Skin of body (tissue), 2 donors: ENCODE measurements around the gene TIMP3. TPM values are rescaled to one million over a fixed set of nuclear protein-coding genes. Genes with fewer than 3 reads are reported as not detected.

Source experiments
- DNase-seq: peaks from one replicate; lab custom pipeline; 2025; lab: John Stamatoyannopoulos, UW
- total RNA-seq: library from RNA; depleted of rRNA; stranded (reverse); fragments of >200 nt; gene quantifications from one replicate; pipeline ENCODE4 v1.2.3, GENCODE V29; 2014

TIMP3 gene
- total RNA-seq, 1 donor from 2014 or later, result 89.6 TPM

DNA sequence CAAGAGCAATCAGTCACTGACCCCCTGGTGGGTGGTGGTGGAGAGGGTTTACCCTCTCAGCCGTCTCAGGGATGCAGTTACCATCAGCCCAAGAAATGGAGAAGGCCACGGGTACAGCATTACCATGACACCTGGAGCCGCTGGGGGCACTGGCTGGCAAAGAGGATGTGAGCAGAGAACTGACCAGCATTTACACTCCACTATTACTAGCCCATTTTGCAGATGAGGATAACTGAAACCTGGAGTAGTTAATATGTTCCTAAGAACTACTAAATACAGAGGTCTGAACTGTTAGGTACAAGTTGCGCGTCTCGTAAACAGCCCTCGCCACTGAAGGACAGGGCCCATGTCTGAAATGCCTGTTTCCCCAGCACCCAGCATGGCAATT lies 79.0 kb downstream of the TIMP3 start:
- no peak for DNase-seq

- DNase-seq, result peak; percentile 51
These were observed 79.5 kb downstream of the TIMP3 start for GRCh38 chr22:32880893-32881596.

GRCh38 chr22:32882360-32882755 lies 80.9 kb downstream of the TIMP3 start:
- DNase-seq, result no peak

GRCh38 chr22:32882774-32883530 lies 81.4 kb downstream of the TIMP3 start:
- DNase-seq, result peak; percentile 38

GRCh38 chr22:32887324-32887980 lies 85.9 kb downstream of the TIMP3 start:
- DNase-seq, result peak; percentile 24

DNA sequence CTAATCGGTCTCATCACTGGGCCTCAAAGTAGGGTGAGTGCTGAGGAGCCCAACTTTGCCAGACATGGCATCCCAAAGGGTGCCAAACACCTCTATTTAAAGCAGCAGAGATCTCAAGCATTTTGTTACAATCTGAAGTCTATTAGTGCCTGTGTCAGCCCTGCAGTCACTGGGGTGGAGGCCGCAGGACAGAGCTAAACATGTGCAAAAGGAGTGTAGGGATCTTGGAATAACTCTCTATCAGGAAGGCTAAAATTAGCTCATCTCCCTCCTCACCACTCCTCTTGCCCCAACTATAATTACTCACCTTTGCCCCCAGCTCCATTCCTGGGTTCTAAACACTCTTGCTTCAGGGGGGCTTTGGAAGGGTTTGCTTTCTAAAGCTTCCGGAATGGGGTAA lies 87.5 kb downstream of the TIMP3 start:
- DNase-seq, result no peak

DNA sequence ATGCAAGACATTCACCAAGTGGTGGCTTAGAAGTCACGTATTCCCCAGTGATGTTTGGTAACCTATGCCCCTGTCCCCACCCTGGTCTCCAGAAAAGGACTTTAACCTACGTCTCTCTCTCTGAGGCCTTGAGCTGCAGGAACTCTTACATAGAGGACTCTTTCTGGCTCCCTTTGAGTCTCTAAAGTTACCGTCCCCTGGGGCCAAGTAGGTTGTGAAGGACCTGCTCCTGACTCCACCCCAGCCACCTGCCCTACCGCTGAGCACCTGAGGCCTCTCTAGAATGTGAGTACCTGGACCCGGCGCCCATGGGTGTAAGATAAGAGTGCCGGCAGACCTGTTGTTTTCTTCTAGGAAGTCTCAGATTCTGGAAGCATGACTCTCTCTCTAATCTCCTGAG lies 95.4 kb downstream of the TIMP3 start:
- DNase-seq, result no peak

- no peak for DNase-seq
These were observed 95.9 kb downstream of the TIMP3 start for GRCh38 chr22:32897400-32897799.

DNA sequence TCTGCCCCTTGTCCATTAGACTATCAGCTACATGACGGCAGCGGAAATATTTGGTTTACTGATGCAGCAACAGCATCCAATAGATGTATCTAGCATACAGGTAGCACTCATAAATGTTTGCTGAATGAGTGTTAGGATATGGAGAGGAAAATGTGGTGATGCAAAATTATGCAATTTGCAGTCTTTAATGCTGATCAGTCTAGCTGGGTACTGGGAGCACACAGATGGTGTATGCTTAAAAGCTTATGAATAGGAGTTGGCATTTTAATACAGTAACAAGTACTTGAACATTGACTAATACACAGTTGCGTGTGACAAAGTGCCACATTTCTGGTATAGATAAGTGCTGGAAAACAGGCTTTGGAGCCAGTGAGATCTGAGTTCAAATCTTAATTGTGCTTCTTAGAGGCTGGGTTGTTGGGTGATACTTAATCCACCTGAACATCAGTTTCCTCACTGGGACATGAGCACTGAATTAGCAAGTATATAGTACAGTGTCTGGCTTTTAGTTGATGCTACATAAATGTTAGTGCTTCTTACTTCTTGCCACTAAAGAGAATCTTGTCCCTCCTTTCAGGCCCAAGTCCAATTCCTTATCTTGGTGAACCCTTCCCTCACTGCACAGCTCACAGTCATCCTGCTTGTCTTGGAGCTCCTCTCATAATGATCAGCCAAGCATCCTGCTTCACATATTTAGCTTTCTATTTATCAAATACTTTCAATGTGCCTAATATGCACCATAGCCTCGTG lies 99.6 kb downstream of the TIMP3 start:
- no peak for DNase-seq

- no peak for DNase-seq
These were observed 100.4 kb downstream of the TIMP3 start for GRCh38 chr22:32901925-32902324.

DNA sequence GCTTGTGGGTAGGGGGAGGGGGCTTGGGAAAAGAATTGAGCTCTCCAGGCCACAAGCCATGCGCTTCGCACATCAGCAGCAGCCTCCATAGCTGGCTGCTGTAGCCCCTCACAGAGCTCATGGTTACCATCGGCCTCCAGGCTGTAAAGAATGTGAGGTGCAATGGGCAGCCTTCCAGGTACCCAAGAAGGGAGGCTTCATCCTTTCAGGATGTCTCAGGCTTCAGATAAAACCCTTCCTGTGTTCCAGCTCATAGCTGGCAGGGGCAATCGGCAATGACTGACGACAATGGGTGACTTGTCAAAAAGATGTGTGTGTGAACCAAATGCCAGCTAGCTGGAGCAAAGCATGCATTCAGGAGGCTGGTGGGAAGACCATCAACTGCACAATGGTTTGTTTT lies 102.0 kb downstream of the TIMP3 start:
- no peak for DNase-seq

DNA sequence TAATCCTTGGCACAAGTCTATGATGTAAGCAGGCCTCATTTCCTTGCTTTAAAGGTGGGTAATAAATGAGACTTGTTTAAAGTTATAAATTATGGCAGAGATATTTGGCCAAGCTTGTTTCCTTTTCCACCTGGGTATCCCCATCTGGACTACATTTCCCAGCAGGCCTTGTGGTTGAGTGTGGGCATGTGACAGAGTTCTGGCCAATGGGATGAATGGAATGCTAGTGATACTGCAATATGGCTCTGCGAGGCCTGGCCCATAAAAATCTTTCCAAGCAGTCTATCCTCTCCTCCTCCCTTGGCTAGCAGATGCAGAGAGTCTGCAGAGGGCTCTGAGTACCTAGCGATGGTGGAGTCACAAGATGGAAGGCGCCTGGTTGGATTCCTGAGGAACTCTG lies 102.5 kb downstream of the TIMP3 start:
- DNase-seq, result no peak

- DNase-seq, result no peak
These were observed 103.9 kb downstream of the TIMP3 start for GRCh38 chr22:32905400-32905799.

DNA sequence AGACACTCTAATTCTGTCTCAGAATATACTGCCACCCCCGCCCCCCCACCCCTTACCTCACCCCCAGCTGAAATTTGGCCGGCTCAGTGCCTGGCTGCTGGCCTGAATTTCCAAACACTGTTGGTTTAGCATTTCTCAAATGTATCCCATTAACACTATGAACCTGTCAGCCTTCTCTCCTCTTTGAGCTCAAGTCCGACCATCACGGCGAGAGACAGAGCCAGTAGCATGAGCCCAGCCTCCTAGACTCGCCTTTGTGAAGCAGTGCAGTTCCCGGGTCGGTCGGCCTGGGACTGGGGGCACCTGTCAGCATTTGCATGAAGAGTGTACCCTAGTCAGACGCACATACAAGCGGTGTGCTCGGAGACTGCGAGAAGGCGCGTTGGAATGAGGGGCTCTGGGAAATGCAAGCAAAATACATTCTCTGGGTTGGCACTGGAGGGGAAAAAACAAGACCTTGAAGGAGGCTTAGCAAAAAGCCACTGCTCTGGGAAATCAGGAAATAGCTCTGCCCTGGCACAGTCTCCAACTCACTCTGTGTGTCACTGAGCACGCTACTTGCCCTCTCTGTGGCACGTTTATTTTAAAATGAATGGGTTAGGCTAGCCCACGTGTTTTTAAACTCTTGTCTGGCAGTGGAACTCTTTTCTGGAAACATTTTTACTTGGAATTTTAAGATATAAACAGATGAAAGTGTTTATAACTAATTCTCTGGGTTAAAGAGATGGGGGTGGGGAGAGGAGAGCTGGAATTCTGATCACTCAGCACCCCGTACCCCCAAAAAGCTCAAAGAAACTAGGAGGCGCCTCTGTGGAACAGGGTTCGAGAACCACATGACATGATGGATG lies 108.3 kb downstream of the TIMP3 start:
- no peak for DNase-seq

DNA sequence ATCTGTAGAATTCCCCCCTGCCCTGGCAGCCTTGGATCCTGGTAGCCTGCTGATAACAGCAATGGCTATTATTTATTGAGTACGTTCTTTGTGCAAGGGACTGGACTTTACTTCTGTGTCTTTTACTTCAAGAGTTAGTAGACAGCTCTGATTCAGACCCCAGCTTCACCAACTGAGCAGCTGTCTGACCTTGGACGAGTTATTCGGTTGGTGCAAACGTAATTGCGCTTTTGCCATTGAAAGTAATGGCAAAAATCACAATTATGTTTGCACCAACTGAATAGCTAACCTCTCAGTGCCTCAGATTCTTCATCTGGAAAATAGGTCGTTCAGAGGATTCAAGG lies 108.9 kb downstream of the TIMP3 start:
- DNase-seq, result no peak

- peak; percentile 38 for DNase-seq
These were observed 110.0 kb downstream of the TIMP3 start for GRCh38 chr22:32911503-32911902.
